Activated B cell treated with CpG ODN at 0.5 μM for 24 hours (primary cell): ENCODE data around the gene DOCK1. TPM values are rescaled to one million over a fixed set of nuclear protein-coding genes. Genes with fewer than 3 reads are reported as not detected.

ENCODE experiments used
- ATAC-seq: fragments of 200-7000 bp; cut with Tn5 transposase; one replicate; pipeline ENCODE4 v1.10.0; 2021; ENCODE audit warnings: low read depth, mild to moderate bottlenecking, moderate library complexity
- CTCF ChIA-PET: fragments of 350-600 bp; sonication (Branson Sonifier 250); formaldehyde crosslinking; loops from one replicate; lab custom pipeline; 2021; ENCODE audit warnings: antibody characterized with exemption; lab: Charles Lee
- POLR2A ChIA-PET: fragments of 350-600 bp; sonication (Branson Sonifier 250); formaldehyde crosslinking; loops from one replicate; lab custom pipeline; 2021; ENCODE audit warnings: antibody characterized with exemption; lab: Charles Lee
- DNase-seq: peaks from one replicate; pipeline ENCODE4 v3.0.0; 2022
- H3K27ac Mint-ChIP-seq: one replicate; pipeline ENCODE4 v1.8.0; 2020; ENCODE audit warnings: mixed read lengths
- H3K27me3 Mint-ChIP-seq: one replicate; pipeline ENCODE4 v1.8.0; 2021; ENCODE audit warnings: mixed read lengths
- H3K36me3 Mint-ChIP-seq: one replicate; pipeline ENCODE4 v1.8.0; 2021; ENCODE audit warnings: low read depth, mixed read lengths
- H3K4me1 Mint-ChIP-seq: one replicate; pipeline ENCODE4 v1.8.0; 2021; ENCODE audit warnings: mixed read lengths
- H3K4me3 Mint-ChIP-seq: one replicate; pipeline ENCODE4 v1.8.0; 2020; ENCODE audit warnings: mild to moderate bottlenecking, mixed read lengths
- H3K9me3 Mint-ChIP-seq: one replicate; pipeline ENCODE4 v1.8.0; 2020; ENCODE audit warnings: mixed read lengths
- intact Hi-C: fragments of 100-400 bp; cut with micrococcal nuclease; formaldehyde crosslinking; loops from one replicate; pipeline ENCODE4 v1.15.1; 2024
- total RNA-seq: library from RNA; stranded (reverse); gene quantifications from 2 replicates; pipeline ENCODE4 v1.2.3, GENCODE V29; 2022
- TF ChIP-seq, protein P1 (sequence below): fragments of 200-600 bp; IDR thresholded peaks from one replicate; pipeline ENCODE4 v1.8.0; 2022; ENCODE audit warnings: antibody characterized with exemption, mild to moderate bottlenecking

Gene DOCK1
- total RNA-seq, 1 donor from 2014 or later, result not detected

DNA sequence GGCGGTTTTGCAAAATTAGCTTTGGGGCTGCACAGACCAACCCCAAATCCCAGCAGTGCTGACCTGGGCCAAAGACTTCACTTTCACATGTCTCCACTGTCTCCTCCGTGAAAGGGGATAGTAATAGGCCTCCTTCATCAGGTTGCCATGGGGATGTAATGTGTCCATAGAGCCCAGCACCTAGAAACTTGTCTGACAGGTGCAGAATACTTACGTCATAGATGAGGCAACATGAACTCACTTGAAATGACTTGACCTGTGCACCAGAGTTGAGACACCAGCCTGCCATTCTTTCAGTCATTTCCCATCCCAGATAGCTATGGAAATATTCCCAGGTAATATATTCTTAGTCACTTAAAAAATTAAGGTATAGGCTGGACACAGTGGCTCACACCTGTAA, 196.9 kb downstream of the DOCK1 start:
- H3K9me3 Mint-ChIP-seq, result peaks cover 4% of the 10 kb centered on the region
- ATAC-seq (no peak), DNase-seq (no peak)
- no peaks in the 10 kb centered on the region for H3K4me1 Mint-ChIP-seq
- CTCF ChIA-PET, result no interaction called here
- TF ChIP-seq, protein P1, sequence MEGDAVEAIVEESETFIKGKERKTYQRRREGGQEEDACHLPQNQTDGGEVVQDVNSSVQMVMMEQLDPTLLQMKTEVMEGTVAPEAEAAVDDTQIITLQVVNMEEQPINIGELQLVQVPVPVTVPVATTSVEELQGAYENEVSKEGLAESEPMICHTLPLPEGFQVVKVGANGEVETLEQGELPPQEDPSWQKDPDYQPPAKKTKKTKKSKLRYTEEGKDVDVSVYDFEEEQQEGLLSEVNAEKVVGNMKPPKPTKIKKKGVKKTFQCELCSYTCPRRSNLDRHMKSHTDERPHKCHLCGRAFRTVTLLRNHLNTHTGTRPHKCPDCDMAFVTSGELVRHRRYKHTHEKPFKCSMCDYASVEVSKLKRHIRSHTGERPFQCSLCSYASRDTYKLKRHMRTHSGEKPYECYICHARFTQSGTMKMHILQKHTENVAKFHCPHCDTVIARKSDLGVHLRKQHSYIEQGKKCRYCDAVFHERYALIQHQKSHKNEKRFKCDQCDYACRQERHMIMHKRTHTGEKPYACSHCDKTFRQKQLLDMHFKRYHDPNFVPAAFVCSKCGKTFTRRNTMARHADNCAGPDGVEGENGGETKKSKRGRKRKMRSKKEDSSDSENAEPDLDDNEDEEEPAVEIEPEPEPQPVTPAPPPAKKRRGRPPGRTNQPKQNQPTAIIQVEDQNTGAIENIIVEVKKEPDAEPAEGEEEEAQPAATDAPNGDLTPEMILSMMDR, result no peak
- H3K4me3 Mint-ChIP-seq, result no peak overlapping the region
- intact Hi-C loops, result no loop called here
- H3K36me3 Mint-ChIP-seq, result no peaks in the 10 kb centered on the region
- POLR2A ChIA-PET, result no interaction called here
- no peak overlapping the region for H3K27ac Mint-ChIP-seq
- no peaks in the 10 kb centered on the region for H3K27me3 Mint-ChIP-seq

DNA sequence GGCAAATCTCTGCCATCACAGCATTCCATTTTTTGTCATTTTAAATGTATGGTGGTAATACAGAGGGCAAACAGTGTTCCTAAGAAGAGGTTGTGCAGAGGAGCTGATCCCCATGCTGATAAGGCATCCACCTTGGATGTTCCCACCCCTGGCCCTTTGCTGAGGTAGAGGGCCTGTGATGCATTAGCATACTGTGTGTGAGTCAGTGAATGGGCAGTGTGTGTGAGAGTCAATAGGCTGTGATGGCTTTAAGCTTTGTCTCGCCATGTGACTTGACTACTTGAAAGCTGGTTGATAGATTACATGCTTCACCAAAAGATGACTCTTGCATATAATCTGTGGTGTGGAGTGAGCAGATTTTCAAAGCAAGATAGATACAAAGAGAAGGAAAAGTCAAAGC, 209.9 kb downstream of the DOCK1 start:
- no peaks in the 10 kb centered on the region for H3K9me3 Mint-ChIP-seq
- DNase-seq, result no peak
- H3K27ac Mint-ChIP-seq, result no peak overlapping the region
- POLR2A ChIA-PET, result no interaction called here
- no peak for ATAC-seq
- TF ChIP-seq, protein P1, result no peak
- H3K36me3 Mint-ChIP-seq, result no peaks in the 10 kb centered on the region
- intact Hi-C loops, result no loop called here
- no peaks in the 10 kb centered on the region for H3K27me3 Mint-ChIP-seq
- no peak overlapping the region for H3K4me3 Mint-ChIP-seq
- no peaks in the 10 kb centered on the region for H3K4me1 Mint-ChIP-seq
- CTCF ChIA-PET, result no interaction called here

DNA sequence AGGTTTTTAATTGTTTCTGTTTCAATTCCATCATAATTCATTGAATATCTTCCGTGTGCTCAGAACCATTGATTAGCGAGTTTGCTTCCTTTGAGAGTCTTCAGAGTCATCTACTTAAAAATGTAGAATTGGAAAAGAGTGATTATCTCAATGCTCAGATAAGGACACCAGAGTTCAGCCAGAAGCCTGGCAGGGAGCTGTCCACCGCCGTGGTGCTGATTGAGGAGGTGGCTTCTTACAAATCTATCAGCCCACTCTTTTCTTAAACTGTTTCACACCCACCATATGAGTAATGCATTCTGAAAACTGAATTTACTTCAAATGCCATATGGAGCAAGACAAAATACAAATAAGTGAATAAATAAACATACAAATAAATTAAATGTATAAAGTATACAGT, 211.9 kb downstream of the DOCK1 start:
- no peak for ATAC-seq
- DNase-seq, result no peak
- TF ChIP-seq, protein P1, result no peak
- POLR2A ChIA-PET, result no interaction called here
- CTCF ChIA-PET, result no interaction called here
- Mint-ChIP-seq H3K36me3 (no peaks in the 10 kb centered on the region), H3K27me3 (no peaks in the 10 kb centered on the region), H3K4me3 (no peak overlapping the region), H3K4me1 (no peaks in the 10 kb centered on the region), H3K27ac (no peak overlapping the region), H3K9me3 (no peaks in the 10 kb centered on the region)
- intact Hi-C loops, result no loop called here

DNA sequence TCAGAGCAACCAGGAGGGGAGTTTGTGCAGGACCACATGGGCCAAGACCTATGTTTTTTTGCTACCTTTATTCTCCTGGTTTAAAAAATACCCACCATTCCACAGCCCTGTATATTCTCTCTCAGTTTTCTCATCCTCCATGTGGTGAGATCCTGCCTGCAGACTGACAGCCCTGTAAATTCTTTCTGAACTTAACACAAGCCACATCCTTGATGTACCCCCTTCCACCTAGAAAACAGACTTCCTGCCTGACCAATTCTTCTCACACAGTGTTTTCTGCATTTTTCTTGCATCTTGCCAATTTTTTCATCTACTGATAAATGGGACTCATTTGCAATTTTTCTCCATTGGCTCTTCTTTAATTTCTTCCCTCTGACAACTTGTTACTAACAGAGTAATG, 212.8 kb downstream of the DOCK1 start:
- Mint-ChIP-seq H3K9me3 (no peaks in the 10 kb centered on the region), H3K27ac (no peak overlapping the region), H3K27me3 (no peaks in the 10 kb centered on the region), H3K4me1 (no peaks in the 10 kb centered on the region), H3K36me3 (no peaks in the 10 kb centered on the region), H3K4me3 (no peak overlapping the region)
- TF ChIP-seq, protein P1, result no peak
- DNase-seq (no peak), ATAC-seq (no peak)
- ChIA-PET POLR2A (no interaction called here), CTCF (no interaction called here)
- intact Hi-C loops, result no loop called here

DNA sequence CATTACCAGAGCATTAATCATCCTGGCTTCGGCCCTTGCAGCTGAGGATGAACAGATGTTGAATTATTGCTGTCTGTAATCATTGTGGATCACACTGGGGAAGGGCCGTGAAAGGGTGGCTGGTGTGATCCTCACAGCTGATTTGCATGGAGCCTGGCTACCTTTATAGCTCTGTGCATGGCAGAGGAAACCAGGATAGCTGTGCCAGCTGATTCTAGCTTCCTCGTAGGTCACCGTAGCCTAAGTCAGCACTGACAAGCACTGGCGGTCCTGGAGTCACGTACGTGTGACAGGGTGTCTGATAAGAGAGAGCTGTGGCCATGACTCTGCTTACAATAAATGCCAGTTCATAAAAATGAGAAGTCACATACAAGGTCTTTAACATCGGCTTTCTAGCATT, 214.7 kb downstream of the DOCK1 start:
- Mint-ChIP-seq H3K36me3 (no peaks in the 10 kb centered on the region), H3K27ac (no peak overlapping the region), H3K4me1 (no peaks in the 10 kb centered on the region), H3K27me3 (no peaks in the 10 kb centered on the region), H3K9me3 (no peaks in the 10 kb centered on the region), H3K4me3 (no peak overlapping the region)
- DNase-seq (no peak), ATAC-seq (no peak)
- intact Hi-C loops, result no loop called here
- TF ChIP-seq, protein P1, result no peak
- ChIA-PET POLR2A (no interaction called here), CTCF (no interaction called here)
